GM06990 (cell line): ENCODE measurements around the gene FAR2.

ENCODE experiments used
- DNase-seq: peaks from one replicate; pipeline ENCODE4 v3.0.0-alpha.2; 2011; ENCODE audit not compliant: insufficient read length; ENCODE audit errors: extremely low read depth
- H3K27me3 ChIP-seq: replicated peaks from 2 replicates; pipeline ENCODE4 v1.6.0; 2011; ENCODE audit warnings: low read length; ENCODE audit not compliant: control insufficient read depth, insufficient read depth
- H3K36me3 ChIP-seq: 2 replicates; pipeline ENCODE4 v1.5.1; 2011; ENCODE audit warnings: low read length; ENCODE audit not compliant: control insufficient read depth, insufficient read depth
- H3K4me3 ChIP-seq: replicated peaks from 2 replicates; pipeline ENCODE4 v1.5.1; 2011; ENCODE audit warnings: low read depth, mild to moderate bottlenecking, control low read depth, low read length
- TF ChIP-seq, protein P1 (sequence below): IDR thresholded peaks from 2 replicates; pipeline ENCODE4 v1.5.1; 2011; ENCODE audit warnings: low read length, control low read depth, mild to moderate bottlenecking, inconsistent platforms; ENCODE audit not compliant: insufficient read depth, poor library complexity, severe bottlenecking

The FAR2 gene

DNA sequence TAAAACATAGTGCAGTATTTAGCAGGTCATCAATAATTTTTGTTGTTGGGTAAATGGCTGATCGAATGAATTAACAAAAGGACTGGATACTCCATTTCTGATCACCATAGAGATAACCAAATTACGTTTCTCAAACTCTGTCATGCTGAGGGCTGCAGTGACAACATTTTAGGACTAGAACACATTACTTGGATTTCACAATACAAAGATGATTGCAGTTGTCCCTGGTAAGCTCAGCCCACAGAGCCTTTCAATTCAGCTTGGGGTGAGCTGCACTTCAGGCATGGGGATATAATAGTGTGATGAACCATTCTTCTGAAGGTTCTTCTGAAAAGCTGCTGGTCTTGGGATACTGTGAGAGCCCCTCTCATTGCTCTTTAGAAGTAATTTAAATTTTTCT is 74.3 kb downstream of the FAR2 start:
- DNase-seq, result no peak
- TF ChIP-seq, protein P1, sequence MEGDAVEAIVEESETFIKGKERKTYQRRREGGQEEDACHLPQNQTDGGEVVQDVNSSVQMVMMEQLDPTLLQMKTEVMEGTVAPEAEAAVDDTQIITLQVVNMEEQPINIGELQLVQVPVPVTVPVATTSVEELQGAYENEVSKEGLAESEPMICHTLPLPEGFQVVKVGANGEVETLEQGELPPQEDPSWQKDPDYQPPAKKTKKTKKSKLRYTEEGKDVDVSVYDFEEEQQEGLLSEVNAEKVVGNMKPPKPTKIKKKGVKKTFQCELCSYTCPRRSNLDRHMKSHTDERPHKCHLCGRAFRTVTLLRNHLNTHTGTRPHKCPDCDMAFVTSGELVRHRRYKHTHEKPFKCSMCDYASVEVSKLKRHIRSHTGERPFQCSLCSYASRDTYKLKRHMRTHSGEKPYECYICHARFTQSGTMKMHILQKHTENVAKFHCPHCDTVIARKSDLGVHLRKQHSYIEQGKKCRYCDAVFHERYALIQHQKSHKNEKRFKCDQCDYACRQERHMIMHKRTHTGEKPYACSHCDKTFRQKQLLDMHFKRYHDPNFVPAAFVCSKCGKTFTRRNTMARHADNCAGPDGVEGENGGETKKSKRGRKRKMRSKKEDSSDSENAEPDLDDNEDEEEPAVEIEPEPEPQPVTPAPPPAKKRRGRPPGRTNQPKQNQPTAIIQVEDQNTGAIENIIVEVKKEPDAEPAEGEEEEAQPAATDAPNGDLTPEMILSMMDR, result no peak

DNA sequence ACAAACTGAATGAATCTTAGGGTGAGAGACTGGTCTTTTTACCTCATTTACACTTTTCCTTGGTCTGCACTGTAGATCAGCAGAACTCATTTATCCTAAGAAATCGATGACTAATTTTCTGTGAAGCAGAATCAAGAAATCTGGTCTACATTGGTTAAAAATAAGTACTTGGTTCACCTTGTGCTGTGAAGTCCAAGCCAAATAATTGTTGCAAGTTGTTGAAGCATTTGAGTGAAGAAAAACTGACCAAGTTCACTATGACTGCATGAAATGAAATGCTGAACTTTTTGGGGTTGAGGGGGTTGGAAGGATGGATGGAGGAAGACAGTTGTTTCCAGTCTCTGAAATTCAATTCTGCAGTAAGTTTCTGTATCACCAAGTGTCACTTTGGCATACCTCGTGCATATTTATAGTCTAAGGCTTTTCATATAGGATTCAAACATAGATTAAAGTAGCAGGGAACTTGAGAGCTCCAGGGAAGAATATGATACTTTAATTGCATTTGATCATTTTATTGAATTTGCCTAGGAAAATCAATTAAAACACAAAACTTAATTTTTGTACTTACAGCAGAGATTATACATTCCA is 75.0 kb downstream of the FAR2 start:
- H3K27me3 ChIP-seq, result no peaks in the 10 kb centered on the region
- TF ChIP-seq, protein P1, result no peak
- H3K4me3 ChIP-seq, result no peak overlapping the region
- no peak for DNase-seq
- no peaks in the 10 kb centered on the region for H3K36me3 ChIP-seq

More for the DNA sequence above, 74.3 kb downstream of the FAR2 start:
- no peak overlapping the region for H3K4me3 ChIP-seq
- H3K36me3 ChIP-seq, result no peaks in the 10 kb centered on the region
- H3K27me3 ChIP-seq, result no peaks in the 10 kb centered on the region

GRCh38 chr12:29224572-29224971 is 75.5 kb downstream of the FAR2 start:
- H3K4me3 ChIP-seq, result no peak overlapping the region
- TF ChIP-seq, protein P1, result no peak
- no peak for DNase-seq

DNA sequence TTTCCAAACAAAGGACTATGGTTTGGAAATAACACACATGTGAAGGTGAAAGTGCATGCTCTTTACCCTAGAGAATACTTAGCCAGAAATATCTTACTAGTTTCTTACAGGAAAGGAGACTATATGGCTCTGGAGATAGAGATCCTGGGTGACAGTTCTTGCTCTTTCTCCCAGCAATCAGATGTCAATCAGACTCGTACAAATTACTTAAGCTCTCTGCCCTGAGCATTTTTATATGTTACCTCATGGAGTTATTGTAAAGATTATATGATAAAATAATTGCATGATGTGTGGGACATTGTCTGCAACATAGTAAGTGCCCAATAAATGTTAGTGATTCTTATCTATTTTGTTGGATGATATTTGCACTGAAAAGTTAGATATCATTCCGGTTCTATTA is 76.8 kb downstream of the FAR2 start:
- H3K27me3 ChIP-seq, result no peaks in the 10 kb centered on the region
- DNase-seq, result no peak
- no peaks in the 10 kb centered on the region for H3K36me3 ChIP-seq
- H3K4me3 ChIP-seq, result no peak overlapping the region
- TF ChIP-seq, protein P1, result no peak

More at GRCh38 chr12:29224572-29224971, 75.5 kb downstream of the FAR2 start:
- Histone ChIP-seq H3K27me3 (no peaks in the 10 kb centered on the region), H3K36me3 (no peaks in the 10 kb centered on the region)

DNA sequence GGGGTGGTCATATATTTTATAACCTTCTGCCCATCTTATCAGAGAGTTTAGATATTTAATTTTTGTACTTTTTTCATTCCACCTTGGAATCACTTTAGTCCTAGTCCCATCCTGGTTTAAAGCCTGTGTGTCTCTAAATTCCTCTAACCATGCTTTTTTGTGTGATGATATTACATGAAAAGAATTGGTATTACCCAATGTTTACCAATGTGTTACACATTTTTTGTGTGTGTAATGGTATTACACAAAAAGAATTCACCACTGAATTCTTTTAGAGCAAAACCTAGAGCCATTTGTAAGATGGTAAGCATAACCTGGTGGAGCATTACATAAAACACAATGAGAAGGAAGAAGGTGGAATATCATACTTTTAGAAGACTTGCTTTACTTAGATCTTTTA is 77.5 kb downstream of the FAR2 start:
- no peak for DNase-seq
- TF ChIP-seq, protein P1, result no peak
- Histone ChIP-seq H3K36me3 (no peaks in the 10 kb centered on the region), H3K4me3 (no peak overlapping the region), H3K27me3 (no peaks in the 10 kb centered on the region)
